Spleen (tissue), 7 donors: ENCODE measurements around the gene PLEKHA1.

Experiments used
- POLR2A ChIP-seq, 3 donors: fragments of 450-650 bp; IDR thresholded peaks; one replicate each; pipeline ENCODE4 v1.5.1; 2017; ENCODE audit warnings: antibody characterized with exemption in 3 of 3, mild to moderate bottlenecking in 1 of 3
- POLR2AphosphoS5 ChIP-seq, 3 donors: sonication (generic); formaldehyde crosslinking; IDR thresholded peaks; one replicate each; pipeline ENCODE4 v1.5.1; 2017; ENCODE audit warnings: antibody characterized with exemption in 3 of 3
- TF ChIP-seq, protein P1 (sequence below), 11 experiments: fragments of 200-600 bp in 7 of 11; fragments of 450-650 bp in 4 of 11; sonication (generic) in 4 of 11; IDR thresholded peaks in 8 of 11; conservative IDR thresholded peaks in 3 of 11; 1 replicate in 7 of 11; 2 replicates in 4 of 11; pipeline versions ENCODE4 v1.4.0 to v1.8.0; 2016 to 2021; ENCODE audit warnings: antibody characterized with exemption in 11 of 11, inconsistent platforms in 4 of 11, mild to moderate bottlenecking in 1 of 11
- donor health status: DM: no; HTN: no; CAD: no; lungs with moderate emphysema.
- donor health status: DM: no; HTN: no; CAD: no.
- donor health status: DM: no; HTN: no; CAD: no.

DNA sequence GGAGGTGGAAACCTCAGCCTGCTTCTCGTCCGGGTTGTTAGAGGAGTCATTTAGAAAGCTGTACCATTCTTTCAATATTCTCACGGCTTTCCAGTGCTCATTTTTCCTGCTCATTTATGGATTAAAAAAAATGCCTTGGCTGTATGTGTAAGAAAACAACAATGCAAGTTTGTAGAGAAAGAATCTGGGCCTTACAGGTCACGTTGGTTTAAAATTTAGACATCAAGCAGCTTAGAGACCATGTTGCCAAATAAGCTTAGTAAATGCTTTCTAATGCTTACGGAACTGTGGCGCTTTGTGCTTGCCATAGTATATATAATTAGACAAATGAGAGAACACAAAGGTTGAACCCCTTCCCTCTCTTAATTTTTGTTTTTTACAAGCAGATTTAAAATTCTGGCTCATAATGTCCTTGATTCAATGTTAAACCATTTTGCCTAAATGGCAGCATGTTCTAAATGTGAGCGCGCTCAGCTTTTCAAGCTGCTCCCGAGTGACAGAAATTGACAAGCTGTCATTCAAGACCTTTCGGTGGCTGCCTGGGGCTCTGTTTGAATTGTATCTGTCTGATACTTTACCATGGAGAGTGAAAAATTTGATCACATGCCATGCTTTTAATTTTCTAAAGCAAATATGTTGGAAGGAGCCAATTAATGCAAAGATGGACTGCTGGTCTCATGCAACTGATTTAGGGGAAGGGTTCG, 81.0 kb downstream of the PLEKHA1 start:
- TF ChIP-seq POLR2A (IDR thresholded peaks at IDR 0.05) (no peak), POLR2AphosphoS5 (IDR thresholded peaks at IDR 0.05) (no peak)
- TF ChIP-seq, protein P1, sequence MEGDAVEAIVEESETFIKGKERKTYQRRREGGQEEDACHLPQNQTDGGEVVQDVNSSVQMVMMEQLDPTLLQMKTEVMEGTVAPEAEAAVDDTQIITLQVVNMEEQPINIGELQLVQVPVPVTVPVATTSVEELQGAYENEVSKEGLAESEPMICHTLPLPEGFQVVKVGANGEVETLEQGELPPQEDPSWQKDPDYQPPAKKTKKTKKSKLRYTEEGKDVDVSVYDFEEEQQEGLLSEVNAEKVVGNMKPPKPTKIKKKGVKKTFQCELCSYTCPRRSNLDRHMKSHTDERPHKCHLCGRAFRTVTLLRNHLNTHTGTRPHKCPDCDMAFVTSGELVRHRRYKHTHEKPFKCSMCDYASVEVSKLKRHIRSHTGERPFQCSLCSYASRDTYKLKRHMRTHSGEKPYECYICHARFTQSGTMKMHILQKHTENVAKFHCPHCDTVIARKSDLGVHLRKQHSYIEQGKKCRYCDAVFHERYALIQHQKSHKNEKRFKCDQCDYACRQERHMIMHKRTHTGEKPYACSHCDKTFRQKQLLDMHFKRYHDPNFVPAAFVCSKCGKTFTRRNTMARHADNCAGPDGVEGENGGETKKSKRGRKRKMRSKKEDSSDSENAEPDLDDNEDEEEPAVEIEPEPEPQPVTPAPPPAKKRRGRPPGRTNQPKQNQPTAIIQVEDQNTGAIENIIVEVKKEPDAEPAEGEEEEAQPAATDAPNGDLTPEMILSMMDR (IDR thresholded peaks at IDR 0.05 in 8 of 11, conservative IDR thresholded peaks at IDR 0.05 in 3 of 11) = no peak
